Endothelial cell of umbilical vein (primary cell): ENCODE results near the gene SNX24. TPM values are rescaled to one million over a fixed set of nuclear protein-coding genes. Genes with fewer than 3 reads are reported as not detected.
A peak's percentile ranks its signal among the peaks of the same experiment; 100 is the strongest.

Experiments
- BruUV-seq: library from RNA; stranded (reverse); fragments of 400-500 nt; replicated peaks from 2 replicates; lab custom pipeline; 2021; lab: Mats Ljungman, UMichigan
- CTCF ChIA-PET: fragments of 300-600, 350-600 bp; sonication (Branson Sonifier 250); formaldehyde crosslinking; loops from one replicate; lab custom pipeline; 2021; ENCODE audit warnings: antibody characterized with exemption, inconsistent platforms; lab: Charles Lee
- POLR2A ChIA-PET: fragments of 300-600, 350-600 bp; sonication (Branson Sonifier 250); formaldehyde crosslinking; loops from one replicate; lab custom pipeline; 2021; ENCODE audit warnings: antibody characterized with exemption, inconsistent platforms; lab: Charles Lee
- DNase-seq: peaks from one replicate; pipeline ENCODE4 v3.0.0-alpha.2; 2011; ENCODE audit warnings: low read depth, low spot score
- FAIRE-seq: peaks from 2 replicates; lab custom pipeline; 2011; peaks lifted over from hg19 to GRCh38; lab: Jason Lieb, UNC
- H2AFZ ChIP-seq: 2 replicates; pipeline ENCODE4 v1.6.0; 2012; ENCODE audit warnings: low read depth, low read length, control low read depth, inconsistent platforms
- H3K27ac ChIP-seq: 2 replicates; pipeline ENCODE4 v1.5.1; 2011; ENCODE audit warnings: low read depth, mild to moderate bottlenecking, control low read depth, low read length, moderate library complexity; ENCODE audit not compliant: insufficient read depth
- H3K27me3 ChIP-seq, 2 experiments: 2 replicates each; pipeline versions ENCODE4 v1.6.0 to v1.6.1; 2011; ENCODE audit warnings: low read length in 2 of 2, mixed read lengths in 1 of 2; ENCODE audit not compliant: control insufficient read depth in 2 of 2, insufficient read depth in 2 of 2
- H3K36me3 ChIP-seq, 2 experiments: 2 replicates in 1 of 2; 3 replicates in 1 of 2; pipeline ENCODE4 v1.5.1; 2011; ENCODE audit warnings: low read length in 2 of 2, mild to moderate bottlenecking in 1 of 2, moderate library complexity in 1 of 2; ENCODE audit not compliant: control insufficient read depth in 2 of 2, insufficient read depth in 2 of 2; ENCODE audit errors: extremely low read depth in 1 of 2
- H3K4me1 ChIP-seq: 3 replicates; pipeline ENCODE4 v1.5.1; 2011; ENCODE audit warnings: mild to moderate bottlenecking, low read length; ENCODE audit not compliant: control insufficient read depth, insufficient read depth; ENCODE audit errors: extremely low read depth
- H3K4me2 ChIP-seq: 2 replicates; pipeline ENCODE4 v1.6.1; 2011; ENCODE audit warnings: low read length, control low read depth, mixed read lengths; ENCODE audit not compliant: insufficient read depth
- H3K4me3 ChIP-seq, 3 experiments: fragments of 200-600 bp in 1 of 3; sonication (generic), shearing (Covaris generic) in 1 of 3; replicated peaks in 1 of 3; 2 replicates each; pipeline ENCODE4 v1.5.1; 2011 to 2016; ENCODE audit warnings: control low read depth in 3 of 3, low read length in 3 of 3, mild to moderate bottlenecking in 2 of 3, inconsistent platforms in 1 of 3, low read depth in 1 of 3, moderate library complexity in 1 of 3; ENCODE audit not compliant: insufficient read depth in 1 of 3
- H3K79me2 ChIP-seq: 2 replicates; pipeline ENCODE4 v1.6.0; 2012; ENCODE audit warnings: low read length, inconsistent platforms; ENCODE audit not compliant: control insufficient read depth, insufficient read depth
- H3K9ac ChIP-seq: replicated peaks from 2 replicates; pipeline ENCODE3; 2011; ENCODE audit warnings: low read length, control low read depth; ENCODE audit not compliant: insufficient read depth; ENCODE audit errors: extremely low read depth
- H3K9me1 ChIP-seq: replicated peaks from 3 replicates; pipeline ENCODE4 v1.6.0; 2011; ENCODE audit warnings: mild to moderate bottlenecking, low read length; ENCODE audit not compliant: control insufficient read depth, insufficient read depth; ENCODE audit errors: extremely low read depth
- H3K9me3 ChIP-seq: replicated peaks from 2 replicates; pipeline ENCODE4 v1.5.1; 2012; ENCODE audit warnings: low read length, inconsistent platforms; ENCODE audit not compliant: control insufficient read depth, insufficient read depth
- H4K20me1 ChIP-seq: replicated peaks from 2 replicates; pipeline ENCODE3; 2011; ENCODE audit warnings: mild to moderate bottlenecking, low read length; ENCODE audit not compliant: control insufficient read depth, insufficient read depth; ENCODE audit errors: extremely low read depth
- EZH2 ChIP-seq: IDR thresholded peaks from 2 replicates; pipeline ENCODE4 v1.6.1; 2012; ENCODE audit warnings: borderline replicate concordance, low read depth, mild to moderate bottlenecking, moderate library complexity, low read length, inconsistent platforms; ENCODE audit not compliant: severe bottlenecking
- FOS ChIP-seq: IDR thresholded peaks from 2 replicates; pipeline ENCODE4 v1.6.1; 2011; ENCODE audit warnings: mild to moderate bottlenecking, low read length, moderate library complexity, borderline replicate concordance; ENCODE audit not compliant: insufficient read depth
- GATA2 ChIP-seq: IDR thresholded peaks from 2 replicates; pipeline ENCODE4 v1.7.0; 2011; ENCODE audit warnings: low read depth, mild to moderate bottlenecking, moderate library complexity, mixed read lengths, low read length; ENCODE audit not compliant: insufficient read length, insufficient read depth
- JUN ChIP-seq: IDR thresholded peaks from 2 replicates; pipeline ENCODE4 v1.6.1; 2011; ENCODE audit warnings: borderline replicate concordance, low read depth; ENCODE audit not compliant: insufficient read length, insufficient read depth
- MYC ChIP-seq: IDR thresholded peaks from one replicate; pipeline ENCODE4 v1.6.1; 2011; ENCODE audit warnings: mild to moderate bottlenecking, low read depth, low read length
- POLR2A ChIP-seq: IDR thresholded peaks from 2 replicates; pipeline ENCODE4 v1.6.1; 2012; ENCODE audit warnings: low read depth, mild to moderate bottlenecking, control low read depth, low read length
- POLR2AphosphoS5 ChIP-seq: IDR thresholded peaks from 2 replicates; pipeline ENCODE4 v1.6.1; 2012; ENCODE audit warnings: low read depth, mild to moderate bottlenecking, control low read depth, low read length, moderate library complexity; ENCODE audit not compliant: insufficient read depth
- dilution Hi-C: fragments of 300-500 bp; cut with MboI; formaldehyde crosslinking; loops from one replicate; pipeline ENCODE4 v1.15.0; 2019; ENCODE audit warnings: low sequenced_read_pairs; ENCODE audit not compliant: extremely low pct_ligation_motif_present
- intact Hi-C: fragments of 100-400 bp; cut with micrococcal nuclease; formaldehyde crosslinking; loops from one replicate; pipeline ENCODE4 v1.10.0; 2022
- polyA plus RNA-seq, 4 experiments: library from polyadenylated mRNA; depleted of rRNA in 3 of 4; stranded (reverse) in 3 of 4; unstranded in 1 of 4; fragments of >200 nt; gene quantifications; 2 replicates each; pipeline versions ENCODE4 v1.2.1 to v1.2.3, GENCODE V29; 2011 to 2012; ENCODE audit warnings: missing spikeins in 1 of 4
- total RNA-seq: library from RNA; stranded (reverse); gene quantifications from 2 replicates; pipeline ENCODE4 v1.2.3, GENCODE V29; 2021
- TF ChIP-seq, protein P1 (sequence below): IDR thresholded peaks from 2 replicates; pipeline ENCODE4 v1.6.1; 2011; ENCODE audit not compliant: insufficient read depth, insufficient read length
- TF ChIP-seq, protein P2 (sequence below), 2 donors: IDR thresholded peaks; 1 replicate in 1 of 2; 2 replicates in 1 of 2; pipeline ENCODE4 v1.5.1; 2011; ENCODE audit warnings: low read length in 2 of 2, mild to moderate bottlenecking in 2 of 2, moderate library complexity in 2 of 2, control low read depth in 1 of 2, inconsistent platforms in 1 of 2, low read depth in 1 of 2; ENCODE audit not compliant: insufficient read depth in 1 of 2; ENCODE audit errors: extremely low read depth in 1 of 2

The SNX24 gene
- total and polyA plus RNA-seq, 2 donors (not counting 3 experiments of a cell fraction or from before 2014, with no cell fraction given) = 2.9 to 14.9 TPM

DNA sequence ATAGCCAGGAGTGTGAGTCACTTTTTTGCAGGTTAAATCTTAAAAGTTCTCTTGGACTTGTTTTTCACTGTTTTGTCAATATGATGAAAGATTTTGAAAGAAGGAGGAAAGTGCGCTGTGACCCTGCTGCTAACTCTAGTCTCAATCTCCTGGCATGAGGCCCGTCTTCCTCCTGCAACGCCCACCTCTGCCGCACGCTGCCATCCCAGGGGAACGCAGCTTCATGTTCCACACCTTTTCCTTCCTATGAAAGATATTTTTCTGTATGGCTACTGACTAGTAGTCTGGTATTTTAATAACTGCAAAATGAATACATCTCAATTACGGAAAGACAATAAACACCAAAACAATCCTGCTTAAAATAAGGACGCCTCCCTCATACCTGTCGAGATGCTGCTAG, 182.8 kb downstream of the SNX24 start:
- Histone ChIP-seq H3K27ac (no peak overlapping the region), H3K4me1 (no peaks in the 10 kb centered on the region), H3K9me3 (no peaks in the 10 kb centered on the region), H3K9me1 (no peaks in the 10 kb centered on the region), H3K9ac (no peak overlapping the region), H3K36me3 (peaks cover 0 to 4% of the 10 kb centered on the region in 2 experiments), H2AFZ (no peak overlapping the region), H3K27me3 (no peaks in the 10 kb centered on the region), H3K4me3 (no peak overlapping the region), H3K4me2 (no peak overlapping the region), H4K20me1 (no peaks in the 10 kb centered on the region), H3K79me2 (no peaks in the 10 kb centered on the region)
- peak; percentile 37 for DNase-seq
- no TSS peak for BruUV-seq
- ChIA-PET POLR2A (no interaction called here), CTCF (no interaction called here)
- dilution Hi-C loops = no loop called here
- no peak for FAIRE-seq
- TF ChIP-seq EZH2 (no peak), FOS (no peak), JUN (no peak), POLR2AphosphoS5 (no peak), POLR2A (no peak), MYC (no peak), GATA2 (no peak)
- TF ChIP-seq, protein P1, sequence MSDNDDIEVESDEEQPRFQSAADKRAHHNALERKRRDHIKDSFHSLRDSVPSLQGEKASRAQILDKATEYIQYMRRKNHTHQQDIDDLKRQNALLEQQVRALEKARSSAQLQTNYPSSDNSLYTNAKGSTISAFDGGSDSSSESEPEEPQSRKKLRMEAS = no peak
- TF ChIP-seq, protein P2, sequence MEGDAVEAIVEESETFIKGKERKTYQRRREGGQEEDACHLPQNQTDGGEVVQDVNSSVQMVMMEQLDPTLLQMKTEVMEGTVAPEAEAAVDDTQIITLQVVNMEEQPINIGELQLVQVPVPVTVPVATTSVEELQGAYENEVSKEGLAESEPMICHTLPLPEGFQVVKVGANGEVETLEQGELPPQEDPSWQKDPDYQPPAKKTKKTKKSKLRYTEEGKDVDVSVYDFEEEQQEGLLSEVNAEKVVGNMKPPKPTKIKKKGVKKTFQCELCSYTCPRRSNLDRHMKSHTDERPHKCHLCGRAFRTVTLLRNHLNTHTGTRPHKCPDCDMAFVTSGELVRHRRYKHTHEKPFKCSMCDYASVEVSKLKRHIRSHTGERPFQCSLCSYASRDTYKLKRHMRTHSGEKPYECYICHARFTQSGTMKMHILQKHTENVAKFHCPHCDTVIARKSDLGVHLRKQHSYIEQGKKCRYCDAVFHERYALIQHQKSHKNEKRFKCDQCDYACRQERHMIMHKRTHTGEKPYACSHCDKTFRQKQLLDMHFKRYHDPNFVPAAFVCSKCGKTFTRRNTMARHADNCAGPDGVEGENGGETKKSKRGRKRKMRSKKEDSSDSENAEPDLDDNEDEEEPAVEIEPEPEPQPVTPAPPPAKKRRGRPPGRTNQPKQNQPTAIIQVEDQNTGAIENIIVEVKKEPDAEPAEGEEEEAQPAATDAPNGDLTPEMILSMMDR (IDR thresholded peaks at IDR 0.05; ENCODE audit: extremely low read depth in 1 of 2, insufficient read depth in 1 of 2, low read depth in 1 of 2, low read length in 2 of 2) = no peak
- intact Hi-C loops = no loop called here
